Astrocyte (in vitro differentiated cells and primary cell): Measurements from ENCODE around the gene NPAS3. TPM values are rescaled to one million over a fixed set of nuclear protein-coding genes. Genes with fewer than 3 reads are reported as not detected.

Source experiments
- DNase-seq: peaks from one replicate; pipeline ENCODE4 v3.0.0-alpha.2; 2010; ENCODE audit warnings: low read depth
- FAIRE-seq: peaks from 2 replicates; lab custom pipeline; 2011; peaks lifted over from hg19 to GRCh38; lab: Jason Lieb, UNC
- H2AFZ ChIP-seq: 2 replicates; pipeline ENCODE4 v1.6.0; 2012; ENCODE audit warnings: low read depth, low read length, inconsistent platforms
- H3K27ac ChIP-seq: 2 replicates; pipeline ENCODE4 v1.5.1; 2011; ENCODE audit warnings: low read depth, low read length, inconsistent platforms
- H3K27me3 ChIP-seq: 2 replicates; pipeline ENCODE4 v1.6.0; 2011; ENCODE audit warnings: low read length, inconsistent platforms; ENCODE audit not compliant: insufficient read depth
- H3K36me3 ChIP-seq: 2 replicates; pipeline ENCODE4 v1.5.1; 2011; ENCODE audit warnings: low read length, inconsistent platforms; ENCODE audit not compliant: insufficient read depth
- H3K4me1 ChIP-seq: 2 replicates; pipeline ENCODE4 v1.5.1; 2011; ENCODE audit warnings: low read length, inconsistent platforms; ENCODE audit not compliant: insufficient read depth
- H3K4me2 ChIP-seq: 2 replicates; pipeline ENCODE4 v1.6.0; 2012; ENCODE audit warnings: low read length, inconsistent platforms
- H3K4me3 ChIP-seq: 2 replicates; pipeline ENCODE4 v1.5.1; 2011; ENCODE audit warnings: low read depth, mild to moderate bottlenecking, low read length, inconsistent platforms; ENCODE audit not compliant: insufficient read depth
- H3K79me2 ChIP-seq: 2 replicates; pipeline ENCODE4 v1.6.0; 2012; ENCODE audit warnings: mild to moderate bottlenecking, low read length, inconsistent platforms; ENCODE audit not compliant: insufficient read depth
- H3K9ac ChIP-seq: 2 replicates; pipeline ENCODE4 v1.6.0; 2012; ENCODE audit warnings: mild to moderate bottlenecking, low read length, inconsistent platforms
- H3K9me3 ChIP-seq: 2 replicates; pipeline ENCODE4 v1.5.1; 2012; ENCODE audit warnings: low read depth, mild to moderate bottlenecking, low read length, inconsistent platforms; ENCODE audit not compliant: insufficient read depth
- H4K20me1 ChIP-seq: 2 replicates; pipeline ENCODE4 v1.6.0; 2012; ENCODE audit warnings: low read length, inconsistent platforms; ENCODE audit not compliant: insufficient read depth
- H3K27ac Mint-ChIP-seq: one replicate; pipeline ENCODE4 v1.8.0; 2021; ENCODE audit warnings: mild to moderate bottlenecking, mixed read lengths; ENCODE audit not compliant: unreplicated experiment
- H3K27me3 Mint-ChIP-seq: one replicate; pipeline ENCODE4 v1.8.0; 2021; ENCODE audit warnings: low read depth, mixed read lengths; ENCODE audit not compliant: unreplicated experiment
- H3K36me3 Mint-ChIP-seq: one replicate; pipeline ENCODE4 v1.8.0; 2021; ENCODE audit warnings: low read depth, mixed read lengths; ENCODE audit not compliant: unreplicated experiment
- H3K4me1 Mint-ChIP-seq: one replicate; pipeline ENCODE4 v1.8.0; 2021; ENCODE audit warnings: low read depth, mixed read lengths; ENCODE audit not compliant: unreplicated experiment
- H3K4me3 Mint-ChIP-seq: one replicate; pipeline ENCODE4 v1.8.0; 2021; ENCODE audit warnings: mild to moderate bottlenecking, moderate library complexity, mixed read lengths; ENCODE audit not compliant: unreplicated experiment
- H3K9me3 Mint-ChIP-seq: one replicate; pipeline ENCODE4 v1.8.0; 2021; ENCODE audit warnings: mild to moderate bottlenecking, mixed read lengths; ENCODE audit not compliant: unreplicated experiment
- EZH2 ChIP-seq: IDR thresholded peaks from 2 replicates; pipeline ENCODE4 v1.6.1; 2012; ENCODE audit warnings: mild to moderate bottlenecking, low read length, inconsistent platforms; ENCODE audit not compliant: insufficient read depth
- total RNA-seq: library from RNA; stranded (reverse); gene quantifications from 2 replicates; pipeline ENCODE4 v1.2.1, GENCODE V29; 2021
- TF ChIP-seq, protein P1 (sequence below): IDR thresholded peaks from 2 replicates; pipeline ENCODE4 v1.5.1; 2011; ENCODE audit warnings: low read depth, mild to moderate bottlenecking, inconsistent platforms, low read length, moderate library complexity; ENCODE audit not compliant: insufficient read depth

NPAS3 gene
- total RNA-seq, 1 donor from 2014 or later = 2.6 TPM

DNA sequence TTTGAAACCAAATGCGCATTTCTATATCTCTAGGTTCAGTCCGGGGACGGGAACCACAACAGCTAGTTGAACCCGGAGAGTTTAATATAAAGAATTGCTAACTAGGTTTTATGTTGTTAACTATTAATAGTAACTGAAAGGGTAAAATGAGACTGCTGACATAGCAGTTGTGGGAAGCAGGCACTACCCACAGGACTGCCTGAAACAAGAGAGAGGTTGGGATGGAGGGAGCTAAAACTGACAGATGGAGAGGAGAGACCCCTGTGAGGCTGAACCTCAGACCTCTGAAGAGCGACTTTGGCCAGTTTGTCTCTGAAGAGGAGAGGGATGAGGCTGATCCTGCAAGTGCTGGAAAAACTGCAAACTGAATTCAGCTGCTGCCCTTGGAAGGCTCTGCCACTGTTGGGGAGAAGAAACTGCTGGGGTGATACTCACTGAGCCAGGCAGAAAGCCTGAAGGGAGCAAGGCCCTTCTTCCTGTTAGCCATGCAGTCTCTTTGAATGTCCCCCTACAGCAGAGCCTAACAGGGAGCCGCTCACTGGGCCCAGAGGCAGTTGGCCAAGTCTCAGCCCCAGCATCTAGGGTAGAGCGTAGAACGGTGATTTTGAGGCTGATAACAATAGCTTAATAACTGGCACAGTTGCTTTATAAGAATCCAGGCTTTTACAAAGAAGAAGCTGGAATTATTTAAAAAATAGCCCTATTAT lies 172.2 kb downstream of the NPAS3 start:
- no peak overlapping the region for H3K4me3 ChIP-seq
- Mint-ChIP-seq H3K4me3 (no peak overlapping the region), H3K4me1 (peaks cover 2% of the 10 kb centered on the region), H3K27ac (no peak overlapping the region), H3K9me3 (no peaks in the 10 kb centered on the region), H3K36me3 (no peaks in the 10 kb centered on the region), H3K27me3 (no peaks in the 10 kb centered on the region)
- H3K36me3 ChIP-seq = no peaks in the 10 kb centered on the region
- no peak overlapping the region for H3K4me2 ChIP-seq
- H3K9ac ChIP-seq = no peak overlapping the region
- H3K27ac ChIP-seq = no peak overlapping the region
- no peaks in the 10 kb centered on the region for H3K4me1 ChIP-seq
- no peaks in the 10 kb centered on the region for H3K9me3 ChIP-seq
- H2AFZ ChIP-seq = no peak overlapping the region
- TF ChIP-seq, protein P1, sequence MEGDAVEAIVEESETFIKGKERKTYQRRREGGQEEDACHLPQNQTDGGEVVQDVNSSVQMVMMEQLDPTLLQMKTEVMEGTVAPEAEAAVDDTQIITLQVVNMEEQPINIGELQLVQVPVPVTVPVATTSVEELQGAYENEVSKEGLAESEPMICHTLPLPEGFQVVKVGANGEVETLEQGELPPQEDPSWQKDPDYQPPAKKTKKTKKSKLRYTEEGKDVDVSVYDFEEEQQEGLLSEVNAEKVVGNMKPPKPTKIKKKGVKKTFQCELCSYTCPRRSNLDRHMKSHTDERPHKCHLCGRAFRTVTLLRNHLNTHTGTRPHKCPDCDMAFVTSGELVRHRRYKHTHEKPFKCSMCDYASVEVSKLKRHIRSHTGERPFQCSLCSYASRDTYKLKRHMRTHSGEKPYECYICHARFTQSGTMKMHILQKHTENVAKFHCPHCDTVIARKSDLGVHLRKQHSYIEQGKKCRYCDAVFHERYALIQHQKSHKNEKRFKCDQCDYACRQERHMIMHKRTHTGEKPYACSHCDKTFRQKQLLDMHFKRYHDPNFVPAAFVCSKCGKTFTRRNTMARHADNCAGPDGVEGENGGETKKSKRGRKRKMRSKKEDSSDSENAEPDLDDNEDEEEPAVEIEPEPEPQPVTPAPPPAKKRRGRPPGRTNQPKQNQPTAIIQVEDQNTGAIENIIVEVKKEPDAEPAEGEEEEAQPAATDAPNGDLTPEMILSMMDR = no peak
- H3K27me3 ChIP-seq = no peaks in the 10 kb centered on the region
- DNase-seq = no peak
- FAIRE-seq = no peak
- no peaks in the 10 kb centered on the region for H4K20me1 ChIP-seq
- no peaks in the 10 kb centered on the region for H3K79me2 ChIP-seq

DNA sequence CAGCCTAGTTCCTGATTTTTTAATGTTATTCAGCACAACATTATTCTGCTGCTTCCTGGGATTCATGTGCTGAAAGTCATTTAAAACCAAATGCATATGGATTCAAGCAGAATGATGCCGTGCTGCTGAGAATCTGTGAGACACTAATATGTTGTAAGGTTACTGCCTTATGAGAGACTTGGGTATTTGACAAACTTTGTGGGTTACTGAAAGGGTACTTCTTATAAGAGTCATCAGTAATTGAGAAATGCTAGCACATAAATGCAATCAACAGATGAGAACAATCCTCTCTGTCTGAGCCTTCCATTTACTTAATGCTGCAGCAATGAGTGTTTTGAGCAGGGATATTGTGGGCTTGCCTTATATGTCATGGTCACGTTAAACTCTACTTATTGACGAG lies 175.7 kb downstream of the NPAS3 start:
- Histone ChIP-seq H3K4me2 (no peak overlapping the region), H3K27ac (no peak overlapping the region), H3K36me3 (no peaks in the 10 kb centered on the region), H3K27me3 (no peaks in the 10 kb centered on the region), H3K9ac (no peak overlapping the region), H3K9me3 (no peaks in the 10 kb centered on the region), H3K4me3 (no peak overlapping the region), H3K4me1 (no peaks in the 10 kb centered on the region), H4K20me1 (no peaks in the 10 kb centered on the region), H3K79me2 (no peaks in the 10 kb centered on the region), H2AFZ (no peak overlapping the region)
- Mint-ChIP-seq H3K36me3 (no peaks in the 10 kb centered on the region), H3K9me3 (no peaks in the 10 kb centered on the region), H3K4me1 (peaks cover 2% of the 10 kb centered on the region), H3K27me3 (peaks cover 2% of the 10 kb centered on the region), H3K4me3 (no peak overlapping the region), H3K27ac (no peak overlapping the region)
- DNase-seq (no peak), FAIRE-seq (no peak)
- no peak for TF ChIP-seq EZH2
- TF ChIP-seq, protein P1 = no peak

DNA sequence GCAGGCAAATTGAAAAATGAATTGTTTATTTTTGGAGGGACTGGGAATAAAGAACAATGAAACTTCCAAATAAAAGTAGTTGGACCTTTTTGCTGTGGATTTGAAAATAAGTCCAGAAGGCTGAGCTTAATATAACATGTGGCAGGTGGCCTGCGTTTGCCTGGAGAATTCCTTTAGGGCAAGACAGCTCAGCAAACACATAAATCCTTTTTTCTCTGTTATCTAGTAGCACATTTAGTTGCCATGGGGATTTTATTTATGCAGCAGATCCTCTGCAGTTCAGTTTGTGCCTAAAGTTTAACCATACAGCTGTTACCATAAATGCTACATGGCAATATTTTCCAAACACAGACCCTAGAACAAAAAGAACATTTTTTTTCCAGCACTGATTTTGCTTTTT lies 180.0 kb downstream of the NPAS3 start:
- no peak overlapping the region for H3K9ac ChIP-seq
- H3K27me3 ChIP-seq = no peaks in the 10 kb centered on the region
- no peak overlapping the region for H3K4me2 ChIP-seq
- H3K36me3 ChIP-seq = no peaks in the 10 kb centered on the region
- H3K4me3 ChIP-seq = no peak overlapping the region
- no peaks in the 10 kb centered on the region for H4K20me1 ChIP-seq
- Mint-ChIP-seq H3K36me3 (no peaks in the 10 kb centered on the region), H3K9me3 (no peaks in the 10 kb centered on the region), H3K27ac (no peak overlapping the region), H3K4me3 (no peak overlapping the region), H3K27me3 (peaks cover 2% of the 10 kb centered on the region), H3K4me1 (peaks cover 2% of the 10 kb centered on the region)
- no peaks in the 10 kb centered on the region for H3K9me3 ChIP-seq
- H3K27ac ChIP-seq = no peak overlapping the region
- FAIRE-seq = no peak
- TF ChIP-seq, protein P1 = no peak
- no peak for TF ChIP-seq EZH2
- H3K4me1 ChIP-seq = peaks cover 5% of the 10 kb centered on the region
- H3K79me2 ChIP-seq = no peaks in the 10 kb centered on the region
- H2AFZ ChIP-seq = no peak overlapping the region
- DNase-seq = peak; percentile 6
